WTC11 (cell line): ENCODE measurements around the gene PGPEP1. TPM values are rescaled to one million over a fixed set of nuclear protein-coding genes. Genes with fewer than 3 reads are reported as not detected.

Experiments used
- ETV6 ChIP-seq: sonication (generic); formaldehyde crosslinking; IDR thresholded peaks from 2 replicates; pipeline ENCODE4 v1.8.1; 2022; ENCODE audit warnings: mild to moderate bottlenecking, missing genetic modification reagents
- FOXJ3 ChIP-seq: sonication (generic); formaldehyde crosslinking; IDR thresholded peaks from 2 replicates; pipeline ENCODE4 v1.9.0; 2021; ENCODE audit warnings: missing genetic modification reagents, mild to moderate bottlenecking, borderline replicate concordance
- RORB ChIP-seq: fragments of 250-450 bp; sonication (Bioruptor Pico); IDR thresholded peaks from 2 replicates; pipeline ENCODE4 v1.9.0; 2021; ENCODE audit warnings: mild to moderate bottlenecking
- TEAD1 ChIP-seq: sonication (generic); formaldehyde crosslinking; IDR thresholded peaks from 2 replicates; pipeline ENCODE4 v1.8.0; 2022; ENCODE audit warnings: mild to moderate bottlenecking, missing genetic modification reagents
- ZNF121 ChIP-seq: sonication (generic); formaldehyde crosslinking; IDR thresholded peaks from 2 replicates; pipeline ENCODE4 v1.8.0; 2023; ENCODE audit warnings: missing genetic modification reagents
- total RNA-seq: library from RNA; stranded (reverse); gene quantifications from 3 replicates; pipeline ENCODE4 v1.2.3, GENCODE V29; 2021
- TF ChIP-seq, protein P1 (sequence below): fragments of 250-450 bp; sonication (Bioruptor Pico); IDR thresholded peaks from 2 replicates; pipeline ENCODE4 v1.9.0; 2021; ENCODE audit warnings: mild to moderate bottlenecking, borderline replicate concordance
- TF ChIP-seq, protein P2 (sequence below): fragments of 250-450 bp; sonication (Bioruptor Pico); IDR thresholded peaks from 2 replicates; pipeline ENCODE4 v1.9.0; 2021; ENCODE audit warnings: mild to moderate bottlenecking
- TF ChIP-seq, protein P3 (sequence below): sonication (generic); formaldehyde crosslinking; conservative IDR thresholded peaks from 2 replicates; pipeline ENCODE4 v1.8.1; 2023; ENCODE audit warnings: mild to moderate bottlenecking, low read depth, missing genetic modification reagents, moderate library complexity
- TF ChIP-seq, protein P4 (sequence below): sonication (generic); formaldehyde crosslinking; IDR thresholded peaks from 2 replicates; pipeline ENCODE4 v1.8.0; 2022; ENCODE audit warnings: mild to moderate bottlenecking, missing genetic modification reagents
- TF ChIP-seq, protein P5 (sequence below): sonication (generic); formaldehyde crosslinking; IDR thresholded peaks from 2 replicates; pipeline ENCODE4 v1.8.1; 2023; ENCODE audit warnings: mild to moderate bottlenecking, missing genetic modification reagents, moderate library complexity
- TF ChIP-seq, protein P6 (sequence below): sonication (generic); formaldehyde crosslinking; IDR thresholded peaks from 2 replicates; pipeline ENCODE4 v1.8.1; 2023; ENCODE audit warnings: mild to moderate bottlenecking, moderate library complexity, missing genetic modification reagents
- TF ChIP-seq, protein P7 (sequence below): sonication (generic); formaldehyde crosslinking; IDR thresholded peaks from 2 replicates; pipeline ENCODE4 v1.8.0; 2022; ENCODE audit warnings: mild to moderate bottlenecking, missing genetic modification reagents
- TF ChIP-seq, protein P8 (sequence below): sonication (generic); formaldehyde crosslinking; IDR thresholded peaks from 2 replicates; pipeline ENCODE4 v1.8.1; 2022; ENCODE audit warnings: mild to moderate bottlenecking, missing genetic modification reagents, moderate library complexity, borderline replicate concordance

PGPEP1 gene
- total RNA-seq, 1 experiment from 2014 or later, result 68.1 TPM

DNA sequence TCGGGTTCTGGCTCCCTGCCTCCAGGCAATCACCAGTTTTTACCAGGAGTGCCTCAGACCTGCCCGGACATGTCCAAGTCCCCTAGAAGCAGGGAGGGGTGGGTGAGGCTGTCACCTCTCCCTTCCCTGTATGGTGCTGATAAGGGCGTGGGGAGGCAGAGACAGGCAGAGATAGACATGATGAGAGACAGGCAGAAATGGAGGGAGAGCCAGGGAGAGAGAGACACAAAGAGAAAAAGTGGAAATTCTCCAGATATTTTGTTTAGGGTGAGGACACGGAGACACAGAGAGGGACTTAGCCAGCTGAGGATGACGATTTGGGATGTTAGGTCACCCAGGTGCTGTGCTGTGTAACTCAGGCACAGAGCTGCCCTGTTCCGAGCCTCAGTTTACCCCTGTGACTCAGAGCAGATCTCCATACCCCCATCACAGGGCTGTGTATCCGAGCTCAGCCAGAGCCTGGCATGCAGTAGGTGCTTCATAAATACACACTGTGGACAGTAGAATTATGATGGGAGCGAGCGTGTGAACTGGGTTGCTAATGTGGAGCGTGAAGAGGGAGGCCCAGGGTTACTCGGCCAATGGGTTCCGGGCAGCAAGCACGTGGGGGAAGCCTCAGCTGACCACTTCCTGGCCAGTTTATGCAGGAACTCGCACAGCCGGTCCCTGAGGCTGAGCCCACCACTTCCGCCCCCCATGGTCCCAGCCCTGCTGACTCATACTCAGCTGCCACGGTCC, 33.7 kb downstream of the PGPEP1 start (continued):
- TF ChIP-seq, protein P1, sequence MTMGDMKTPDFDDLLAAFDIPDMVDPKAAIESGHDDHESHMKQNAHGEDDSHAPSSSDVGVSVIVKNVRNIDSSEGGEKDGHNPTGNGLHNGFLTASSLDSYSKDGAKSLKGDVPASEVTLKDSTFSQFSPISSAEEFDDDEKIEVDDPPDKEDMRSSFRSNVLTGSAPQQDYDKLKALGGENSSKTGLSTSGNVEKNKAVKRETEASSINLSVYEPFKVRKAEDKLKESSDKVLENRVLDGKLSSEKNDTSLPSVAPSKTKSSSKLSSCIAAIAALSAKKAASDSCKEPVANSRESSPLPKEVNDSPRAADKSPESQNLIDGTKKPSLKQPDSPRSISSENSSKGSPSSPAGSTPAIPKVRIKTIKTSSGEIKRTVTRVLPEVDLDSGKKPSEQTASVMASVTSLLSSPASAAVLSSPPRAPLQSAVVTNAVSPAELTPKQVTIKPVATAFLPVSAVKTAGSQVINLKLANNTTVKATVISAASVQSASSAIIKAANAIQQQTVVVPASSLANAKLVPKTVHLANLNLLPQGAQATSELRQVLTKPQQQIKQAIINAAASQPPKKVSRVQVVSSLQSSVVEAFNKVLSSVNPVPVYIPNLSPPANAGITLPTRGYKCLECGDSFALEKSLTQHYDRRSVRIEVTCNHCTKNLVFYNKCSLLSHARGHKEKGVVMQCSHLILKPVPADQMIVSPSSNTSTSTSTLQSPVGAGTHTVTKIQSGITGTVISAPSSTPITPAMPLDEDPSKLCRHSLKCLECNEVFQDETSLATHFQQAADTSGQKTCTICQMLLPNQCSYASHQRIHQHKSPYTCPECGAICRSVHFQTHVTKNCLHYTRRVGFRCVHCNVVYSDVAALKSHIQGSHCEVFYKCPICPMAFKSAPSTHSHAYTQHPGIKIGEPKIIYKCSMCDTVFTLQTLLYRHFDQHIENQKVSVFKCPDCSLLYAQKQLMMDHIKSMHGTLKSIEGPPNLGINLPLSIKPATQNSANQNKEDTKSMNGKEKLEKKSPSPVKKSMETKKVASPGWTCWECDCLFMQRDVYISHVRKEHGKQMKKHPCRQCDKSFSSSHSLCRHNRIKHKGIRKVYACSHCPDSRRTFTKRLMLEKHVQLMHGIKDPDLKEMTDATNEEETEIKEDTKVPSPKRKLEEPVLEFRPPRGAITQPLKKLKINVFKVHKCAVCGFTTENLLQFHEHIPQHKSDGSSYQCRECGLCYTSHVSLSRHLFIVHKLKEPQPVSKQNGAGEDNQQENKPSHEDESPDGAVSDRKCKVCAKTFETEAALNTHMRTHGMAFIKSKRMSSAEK (CRISPR knock-in tag), result peak; percentile 96
- TF ChIP-seq, protein P2, sequence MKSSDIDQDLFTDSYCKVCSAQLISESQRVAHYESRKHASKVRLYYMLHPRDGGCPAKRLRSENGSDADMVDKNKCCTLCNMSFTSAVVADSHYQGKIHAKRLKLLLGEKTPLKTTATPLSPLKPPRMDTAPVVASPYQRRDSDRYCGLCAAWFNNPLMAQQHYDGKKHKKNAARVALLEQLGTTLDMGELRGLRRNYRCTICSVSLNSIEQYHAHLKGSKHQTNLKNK (CRISPR knock-in tag), result no peak
- no peak for TF ChIP-seq FOXJ3
- peak; percentile 85 for TF ChIP-seq TEAD1 (CRISPR knock-in tag)
- TF ChIP-seq ZNF121 (CRISPR knock-in tag), result no peak
- TF ChIP-seq, protein P3, sequence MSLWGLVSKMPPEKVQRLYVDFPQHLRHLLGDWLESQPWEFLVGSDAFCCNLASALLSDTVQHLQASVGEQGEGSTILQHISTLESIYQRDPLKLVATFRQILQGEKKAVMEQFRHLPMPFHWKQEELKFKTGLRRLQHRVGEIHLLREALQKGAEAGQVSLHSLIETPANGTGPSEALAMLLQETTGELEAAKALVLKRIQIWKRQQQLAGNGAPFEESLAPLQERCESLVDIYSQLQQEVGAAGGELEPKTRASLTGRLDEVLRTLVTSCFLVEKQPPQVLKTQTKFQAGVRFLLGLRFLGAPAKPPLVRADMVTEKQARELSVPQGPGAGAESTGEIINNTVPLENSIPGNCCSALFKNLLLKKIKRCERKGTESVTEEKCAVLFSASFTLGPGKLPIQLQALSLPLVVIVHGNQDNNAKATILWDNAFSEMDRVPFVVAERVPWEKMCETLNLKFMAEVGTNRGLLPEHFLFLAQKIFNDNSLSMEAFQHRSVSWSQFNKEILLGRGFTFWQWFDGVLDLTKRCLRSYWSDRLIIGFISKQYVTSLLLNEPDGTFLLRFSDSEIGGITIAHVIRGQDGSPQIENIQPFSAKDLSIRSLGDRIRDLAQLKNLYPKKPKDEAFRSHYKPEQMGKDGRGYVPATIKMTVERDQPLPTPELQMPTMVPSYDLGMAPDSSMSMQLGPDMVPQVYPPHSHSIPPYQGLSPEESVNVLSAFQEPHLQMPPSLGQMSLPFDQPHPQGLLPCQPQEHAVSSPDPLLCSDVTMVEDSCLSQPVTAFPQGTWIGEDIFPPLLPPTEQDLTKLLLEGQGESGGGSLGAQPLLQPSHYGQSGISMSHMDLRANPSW (CRISPR knock-in tag), result no peak
- TF ChIP-seq, protein P4, sequence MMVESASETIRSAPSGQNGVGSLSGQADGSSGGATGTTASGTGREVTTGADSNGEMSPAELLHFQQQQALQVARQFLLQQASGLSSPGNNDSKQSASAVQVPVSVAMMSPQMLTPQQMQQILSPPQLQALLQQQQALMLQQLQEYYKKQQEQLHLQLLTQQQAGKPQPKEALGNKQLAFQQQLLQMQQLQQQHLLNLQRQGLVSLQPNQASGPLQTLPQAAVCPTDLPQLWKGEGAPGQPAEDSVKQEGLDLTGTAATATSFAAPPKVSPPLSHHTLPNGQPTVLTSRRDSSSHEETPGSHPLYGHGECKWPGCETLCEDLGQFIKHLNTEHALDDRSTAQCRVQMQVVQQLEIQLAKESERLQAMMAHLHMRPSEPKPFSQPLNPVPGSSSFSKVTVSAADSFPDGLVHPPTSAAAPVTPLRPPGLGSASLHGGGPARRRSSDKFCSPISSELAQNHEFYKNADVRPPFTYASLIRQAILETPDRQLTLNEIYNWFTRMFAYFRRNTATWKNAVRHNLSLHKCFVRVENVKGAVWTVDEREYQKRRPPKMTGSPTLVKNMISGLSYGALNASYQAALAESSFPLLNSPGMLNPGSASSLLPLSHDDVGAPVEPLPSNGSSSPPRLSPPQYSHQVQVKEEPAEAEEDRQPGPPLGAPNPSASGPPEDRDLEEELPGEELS (CRISPR knock-in tag), result peak; percentile 88; the same call in 1 of the 2 replicates
- TF ChIP-seq, protein P5, sequence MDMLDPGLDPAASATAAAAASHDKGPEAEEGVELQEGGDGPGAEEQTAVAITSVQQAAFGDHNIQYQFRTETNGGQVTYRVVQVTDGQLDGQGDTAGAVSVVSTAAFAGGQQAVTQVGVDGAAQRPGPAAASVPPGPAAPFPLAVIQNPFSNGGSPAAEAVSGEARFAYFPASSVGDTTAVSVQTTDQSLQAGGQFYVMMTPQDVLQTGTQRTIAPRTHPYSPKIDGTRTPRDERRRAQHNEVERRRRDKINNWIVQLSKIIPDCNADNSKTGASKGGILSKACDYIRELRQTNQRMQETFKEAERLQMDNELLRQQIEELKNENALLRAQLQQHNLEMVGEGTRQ (CRISPR knock-in tag), result peak; percentile 93
- TF ChIP-seq ETV6 (CRISPR knock-in tag), result peak; percentile 94
- TF ChIP-seq, protein P6, sequence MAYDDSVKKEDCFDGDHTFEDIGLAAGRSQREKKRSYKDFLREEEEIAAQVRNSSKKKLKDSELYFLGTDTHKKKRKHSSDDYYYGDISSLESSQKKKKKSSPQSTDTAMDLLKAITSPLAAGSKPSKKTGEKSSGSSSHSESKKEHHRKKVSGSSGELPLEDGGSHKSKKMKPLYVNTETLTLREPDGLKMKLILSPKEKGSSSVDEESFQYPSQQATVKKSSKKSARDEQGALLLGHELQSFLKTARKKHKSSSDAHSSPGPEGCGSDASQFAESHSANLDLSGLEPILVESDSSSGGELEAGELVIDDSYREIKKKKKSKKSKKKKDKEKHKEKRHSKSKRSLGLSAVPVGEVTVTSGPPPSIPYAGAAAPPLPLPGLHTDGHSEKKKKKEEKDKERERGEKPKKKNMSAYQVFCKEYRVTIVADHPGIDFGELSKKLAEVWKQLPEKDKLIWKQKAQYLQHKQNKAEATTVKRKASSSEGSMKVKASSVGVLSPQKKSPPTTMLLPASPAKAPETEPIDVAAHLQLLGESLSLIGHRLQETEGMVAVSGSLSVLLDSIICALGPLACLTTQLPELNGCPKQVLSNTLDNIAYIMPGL, result no peak
- TF ChIP-seq, protein P7, sequence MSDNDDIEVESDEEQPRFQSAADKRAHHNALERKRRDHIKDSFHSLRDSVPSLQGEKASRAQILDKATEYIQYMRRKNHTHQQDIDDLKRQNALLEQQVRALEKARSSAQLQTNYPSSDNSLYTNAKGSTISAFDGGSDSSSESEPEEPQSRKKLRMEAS (CRISPR knock-in tag), result peak; percentile 97
- TF ChIP-seq RORB, result no peak
- TF ChIP-seq, protein P8, sequence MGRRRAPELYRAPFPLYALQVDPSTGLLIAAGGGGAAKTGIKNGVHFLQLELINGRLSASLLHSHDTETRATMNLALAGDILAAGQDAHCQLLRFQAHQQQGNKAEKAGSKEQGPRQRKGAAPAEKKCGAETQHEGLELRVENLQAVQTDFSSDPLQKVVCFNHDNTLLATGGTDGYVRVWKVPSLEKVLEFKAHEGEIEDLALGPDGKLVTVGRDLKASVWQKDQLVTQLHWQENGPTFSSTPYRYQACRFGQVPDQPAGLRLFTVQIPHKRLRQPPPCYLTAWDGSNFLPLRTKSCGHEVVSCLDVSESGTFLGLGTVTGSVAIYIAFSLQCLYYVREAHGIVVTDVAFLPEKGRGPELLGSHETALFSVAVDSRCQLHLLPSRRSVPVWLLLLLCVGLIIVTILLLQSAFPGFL (CRISPR knock-in tag), result no peak
